NCI-H226 (cell line): ENCODE measurements around the gene FADS1.

Experiments used
- DNase-seq: peaks from one replicate; pipeline ENCODE4 v3.0.0-alpha.2; 2015

FADS1 gene

GRCh38 chr11:61816736-61817455 lies at the start of gene FADS1:
Gene FADS1 (minus strand): TSS chr11:61817003. CDS start chr11:61816929, 74 bp downstream.
- DNase-seq = peak; percentile 94

- DNase-seq = no peak
These were observed 49.6 kb upstream of the FADS1 start for GRCh38 chr11:61866231-61866957.

DNA sequence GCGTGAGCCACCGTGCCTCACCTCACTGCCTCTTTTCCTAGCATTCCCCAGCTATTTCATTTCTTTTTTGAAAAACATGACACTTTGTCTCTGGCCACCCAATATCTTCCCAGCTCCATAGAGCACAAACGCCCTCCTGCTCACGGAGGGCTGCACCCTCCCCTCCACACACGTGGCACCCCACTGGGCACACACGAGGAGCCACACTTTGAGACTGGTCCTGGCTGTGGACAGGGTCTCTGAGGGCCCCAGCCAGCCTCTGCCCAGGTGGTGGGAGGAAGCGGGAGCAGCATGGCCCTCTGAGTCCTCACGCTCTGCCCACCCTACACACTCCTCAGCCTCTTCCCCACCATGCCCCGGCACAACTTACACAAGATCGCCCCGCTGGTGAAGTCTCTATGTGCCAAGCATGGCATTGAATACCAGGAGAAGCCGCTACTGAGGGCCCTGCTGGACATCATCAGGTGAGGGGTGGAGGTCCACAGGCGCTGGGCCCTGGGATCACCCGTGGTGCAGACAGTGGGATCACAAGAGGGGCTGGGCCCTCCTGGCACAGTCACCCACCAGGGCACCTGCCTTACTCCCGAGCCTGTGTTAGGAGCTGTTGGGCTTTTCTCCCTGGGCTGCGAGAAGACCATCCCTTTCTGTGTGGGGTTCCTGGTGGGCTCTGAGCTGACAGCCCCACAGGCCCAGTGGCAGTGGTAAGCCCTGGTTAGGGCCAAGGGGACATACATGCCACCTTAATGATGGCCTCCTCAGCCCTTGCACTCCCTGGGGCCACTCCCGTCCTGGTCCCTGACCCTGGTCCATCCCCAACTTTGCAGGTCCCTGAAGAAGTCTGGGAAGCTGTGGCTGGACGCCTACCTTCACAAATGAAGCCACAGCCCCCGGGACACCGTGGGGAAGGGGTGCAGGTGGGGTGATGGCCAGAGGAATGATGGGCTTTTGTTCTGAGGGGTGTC lies 48.3 kb upstream of the FADS1 start:
- no peak for DNase-seq

- no peak for DNase-seq
These were observed 46.8 kb upstream of the FADS1 start for GRCh38 chr11:61863548-61864081.

GRCh38 chr11:61862714-61863547 lies 46.1 kb upstream of the FADS1 start:
- DNase-seq = no peak

GRCh38 chr11:61861634-61862033 lies 44.8 kb upstream of the FADS1 start:
- DNase-seq = no peak

DNA sequence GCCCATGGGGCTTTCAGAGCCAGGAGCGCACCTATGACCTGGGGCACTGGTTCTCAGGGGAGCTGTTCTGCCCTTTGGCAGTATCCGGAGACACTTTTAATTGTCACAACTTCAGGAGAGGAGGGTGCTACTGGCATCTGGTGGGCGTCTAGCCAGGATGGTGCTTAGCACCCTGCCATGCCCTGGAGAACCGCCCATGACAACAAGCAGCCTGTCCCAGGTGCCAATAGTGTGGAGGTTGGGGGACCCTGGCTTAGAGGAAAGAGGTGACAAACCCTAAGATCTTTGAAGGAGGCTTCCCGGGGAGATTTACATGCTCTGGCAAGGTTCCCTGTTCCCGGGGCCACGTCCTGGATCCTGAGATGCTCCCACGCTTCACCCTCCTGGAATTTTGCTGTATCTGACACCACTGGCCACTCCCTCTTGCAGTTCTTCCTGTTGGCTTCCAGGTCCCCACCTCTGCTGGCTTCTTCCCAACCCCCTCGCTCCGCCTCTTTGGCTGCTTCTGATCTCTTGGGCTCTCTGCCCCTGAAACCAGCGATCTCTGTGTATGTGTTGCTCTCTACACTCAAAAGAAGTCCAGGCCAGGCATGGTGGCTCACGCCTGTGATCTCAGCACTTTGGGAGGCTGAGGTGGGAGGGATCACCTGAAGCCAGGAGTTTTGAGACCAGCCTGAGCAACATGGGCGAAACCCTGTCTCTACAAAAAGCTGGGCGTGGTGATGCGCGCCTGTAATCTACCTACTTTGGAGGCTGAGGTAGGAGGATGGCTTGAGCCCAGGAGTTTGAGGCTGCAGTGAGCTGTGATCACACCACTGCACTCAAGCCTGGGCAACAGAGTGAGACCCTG lies 43.5 kb upstream of the FADS1 start:
- DNase-seq = peak; percentile 86

- no peak for DNase-seq
These were observed 39.3 kb upstream of the FADS1 start for GRCh38 chr11:61855939-61856680.

DNA sequence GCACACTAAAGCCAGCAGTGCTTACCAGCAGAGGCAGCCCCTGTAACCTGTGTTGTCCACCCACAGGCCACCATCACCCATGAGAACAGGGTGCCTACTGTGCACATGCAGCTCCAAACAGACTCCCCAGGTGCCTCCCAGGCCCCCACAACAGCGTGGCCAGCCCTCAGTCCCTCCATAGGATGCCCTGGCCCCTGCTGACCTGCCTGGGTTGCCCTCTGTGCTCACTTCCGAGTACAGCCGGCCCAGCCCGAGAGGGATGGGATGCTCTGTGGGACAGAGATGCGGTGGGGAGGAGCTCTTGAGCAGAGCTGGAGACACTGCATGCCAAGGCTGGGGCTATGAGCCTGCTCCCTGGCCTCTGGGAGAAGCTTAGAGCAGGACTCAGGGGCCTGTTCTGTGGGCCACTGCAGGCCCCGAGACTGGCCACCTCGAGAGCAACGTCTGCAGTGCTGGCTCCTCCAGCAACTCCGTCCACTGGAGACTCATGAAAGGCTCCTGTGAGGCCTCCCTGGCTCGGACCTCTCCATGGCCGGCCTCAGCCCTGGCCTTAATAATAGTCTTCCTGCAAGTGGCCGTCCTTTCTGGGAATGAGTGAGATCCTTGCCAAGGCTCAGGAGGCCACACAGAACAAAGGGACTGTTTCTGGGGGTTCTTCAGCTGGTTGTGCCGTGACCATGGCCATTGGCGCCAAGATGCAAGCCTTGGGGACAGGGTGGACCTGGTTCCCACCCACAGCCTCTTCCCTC lies 38.3 kb upstream of the FADS1 start:
- no peak for DNase-seq

- DNase-seq = no peak
These were observed 37.5 kb upstream of the FADS1 start for GRCh38 chr11:61854206-61854895.

GRCh38 chr11:61853698-61854169 lies 36.9 kb upstream of the FADS1 start:
- no peak for DNase-seq

GRCh38 chr11:61851900-61852295 lies 35.1 kb upstream of the FADS1 start:
- DNase-seq = no peak

- DNase-seq = no peak
These were observed 34.5 kb upstream of the FADS1 start for GRCh38 chr11:61851113-61851899.

DNA sequence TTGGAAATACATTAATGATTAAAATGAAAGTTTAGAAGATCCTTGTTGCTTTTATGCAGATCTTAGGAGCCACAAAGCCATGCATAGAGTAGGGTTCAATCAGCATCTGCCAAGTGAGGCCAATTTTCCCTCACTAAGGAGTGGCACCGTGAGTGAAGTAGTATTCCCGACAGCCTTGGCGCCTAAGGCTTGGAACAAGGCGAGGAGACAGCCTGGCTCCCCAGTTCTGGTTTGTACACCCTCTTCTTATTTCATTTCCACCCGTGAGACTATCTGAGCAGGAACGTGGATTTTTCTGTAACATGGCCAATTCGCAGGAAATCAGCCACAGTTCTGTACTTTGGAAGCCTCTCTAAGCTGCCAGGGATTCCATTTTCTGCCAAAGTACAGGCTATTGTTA lies 33.9 kb upstream of the FADS1 start:
- DNase-seq = no peak

- DNase-seq = no peak
These were observed 31.8 kb upstream of the FADS1 start for GRCh38 chr11:61848631-61849030.

- DNase-seq = no peak
These were observed 31.2 kb upstream of the FADS1 start for GRCh38 chr11:61847914-61848581.

- no peak for DNase-seq
These were observed 29.7 kb upstream of the FADS1 start for GRCh38 chr11:61846362-61847020.
